Sigmoid colon (tissue), 7 donors: ENCODE measurements around the gene PTPDC1. TPM values are rescaled to one million over a fixed set of nuclear protein-coding genes. Genes with fewer than 3 reads are reported as not detected.
A peak's percentile ranks its signal among the peaks of the same experiment; 100 is the strongest.

ENCODE experiments used
- DNase-seq: peaks from one replicate; pipeline ENCODE4 v3.0.0-alpha.2; 2019
- H3K27ac ChIP-seq, 4 donors: fragments of 200-600 bp; sonication (generic); one replicate each; pipeline ENCODE4 v1.5.1; 2016 to 2019; ENCODE audit warnings: mild to moderate bottlenecking in 1 of 4
- H3K27me3 ChIP-seq, 3 donors: fragments of 200-600 bp; sonication (generic); one replicate each; pipeline ENCODE4 v1.5.1; 2019; ENCODE audit warnings: mild to moderate bottlenecking in 1 of 3
- H3K36me3 ChIP-seq, 4 donors: fragments of 200-600 bp; sonication (generic); one replicate each; pipeline ENCODE4 v1.5.1; 2016 to 2019
- H3K4me1 ChIP-seq, 4 donors: fragments of 200-600 bp; sonication (generic); one replicate each; pipeline ENCODE4 v1.5.1; 2017 to 2019
- H3K4me3 ChIP-seq, 4 donors: fragments of 200-600 bp; sonication (generic); one replicate each; pipeline ENCODE4 v1.5.1; 2017 to 2019; ENCODE audit warnings: mild to moderate bottlenecking in 2 of 4, moderate library complexity in 1 of 4
- H3K9me3 ChIP-seq, 4 donors: fragments of 200-600 bp in 3 of 4; sonication (generic) in 3 of 4; one replicate each; pipeline versions ENCODE4 v1.5.1 to v1.6.1; 2013 to 2019
- CTCF ChIP-seq, 4 experiments: fragments of 450-650 bp in 3 of 4; fragments of 200-600 bp in 1 of 4; IDR thresholded peaks; one replicate each; pipeline ENCODE4 v1.5.1; 2016 to 2019; ENCODE audit warnings: antibody characterized with exemption in 4 of 4, mild to moderate bottlenecking in 3 of 4, moderate library complexity in 2 of 4
- EP300 ChIP-seq, 4 donors: sonication (generic); formaldehyde crosslinking; IDR thresholded peaks; one replicate each; pipeline ENCODE4 v1.6.1; 2017; ENCODE audit warnings: antibody characterized with exemption in 4 of 4
- POLR2A ChIP-seq, 2 donors: fragments of 450-650 bp; IDR thresholded peaks; one replicate each; pipeline ENCODE4 v1.6.1; 2016; ENCODE audit warnings: antibody characterized with exemption in 2 of 2, mild to moderate bottlenecking in 2 of 2, moderate library complexity in 2 of 2
- POLR2AphosphoS5 ChIP-seq, 4 donors: sonication (generic); formaldehyde crosslinking; IDR thresholded peaks; one replicate each; pipeline ENCODE4 v1.6.1; 2017; ENCODE audit warnings: antibody characterized with exemption in 4 of 4
- WGBS, 2 donors: extraction: QIAGEN DNeasy Blood & Tissue Kit; methylation state at CpG; one replicate each; pipeline ENCODE4 v1.1.7; 2013; 5-methylcytosine and 5-hydroxymethylcytosine counted together
- intact Hi-C: fragments of 100-400 bp; cut with DNase I; formaldehyde crosslinking; loops from one replicate; pipeline ENCODE4 v1.15.1; 2023
- polyA plus RNA-seq, 3 donors: library from polyadenylated mRNA; stranded (reverse); fragments of 200-250 nt; gene quantifications; one replicate each; pipeline ENCODE4 v1.2.3, GENCODE V29; 2013
- total RNA-seq, 4 donors: library from RNA; depleted of rRNA; stranded (reverse); fragments of >200 nt; gene quantifications; one replicate each; pipeline ENCODE4 v1.1.0, GENCODE V29; 2016
- donor health status: healthy with polysubstance abuse.
- donor health status: Bipolar disorder and iron deficiency.
- donor health status: healthy.

PTPDC1 gene
- total and polyA plus RNA-seq, 7 donors = 2.1 to 16.3 (median 12.0) TPM

- Histone ChIP-seq H3K9me3 (no peaks in the 10 kb centered on the region), H3K27ac (peak overlapping the region; percentile 83 to 90 (median 88)), H3K27me3 (no peaks in the 10 kb centered on the region), H3K36me3 (no peaks in the 10 kb centered on the region), H3K4me1 (peaks cover 0 to 71% (median 61%) of the 10 kb centered on the region in 4 donors), H3K4me3 (no peak overlapping the region)
- intact Hi-C loops = loop anchor here (2.0 kb wide), 1 partner anchor 24 kb away; no protein-coding TSS in a partner anchor
- WGBS, 2 donors = 54 to 62% methylated on average over 4 of the region's 4 CpGs
- no peak for TF ChIP-seq CTCF (IDR thresholded peaks at IDR 0.05)
- TF ChIP-seq POLR2AphosphoS5 (IDR thresholded peaks at IDR 0.05) = no peak
- no peak for TF ChIP-seq EP300 (IDR thresholded peaks at IDR 0.05)
- TF ChIP-seq POLR2A (IDR thresholded peaks at IDR 0.05) = no peak
- DNase-seq = no peak
Measured at GRCh38 chr9:94140418-94140780, 56.1 kb downstream of the PTPDC1 start.

DNA sequence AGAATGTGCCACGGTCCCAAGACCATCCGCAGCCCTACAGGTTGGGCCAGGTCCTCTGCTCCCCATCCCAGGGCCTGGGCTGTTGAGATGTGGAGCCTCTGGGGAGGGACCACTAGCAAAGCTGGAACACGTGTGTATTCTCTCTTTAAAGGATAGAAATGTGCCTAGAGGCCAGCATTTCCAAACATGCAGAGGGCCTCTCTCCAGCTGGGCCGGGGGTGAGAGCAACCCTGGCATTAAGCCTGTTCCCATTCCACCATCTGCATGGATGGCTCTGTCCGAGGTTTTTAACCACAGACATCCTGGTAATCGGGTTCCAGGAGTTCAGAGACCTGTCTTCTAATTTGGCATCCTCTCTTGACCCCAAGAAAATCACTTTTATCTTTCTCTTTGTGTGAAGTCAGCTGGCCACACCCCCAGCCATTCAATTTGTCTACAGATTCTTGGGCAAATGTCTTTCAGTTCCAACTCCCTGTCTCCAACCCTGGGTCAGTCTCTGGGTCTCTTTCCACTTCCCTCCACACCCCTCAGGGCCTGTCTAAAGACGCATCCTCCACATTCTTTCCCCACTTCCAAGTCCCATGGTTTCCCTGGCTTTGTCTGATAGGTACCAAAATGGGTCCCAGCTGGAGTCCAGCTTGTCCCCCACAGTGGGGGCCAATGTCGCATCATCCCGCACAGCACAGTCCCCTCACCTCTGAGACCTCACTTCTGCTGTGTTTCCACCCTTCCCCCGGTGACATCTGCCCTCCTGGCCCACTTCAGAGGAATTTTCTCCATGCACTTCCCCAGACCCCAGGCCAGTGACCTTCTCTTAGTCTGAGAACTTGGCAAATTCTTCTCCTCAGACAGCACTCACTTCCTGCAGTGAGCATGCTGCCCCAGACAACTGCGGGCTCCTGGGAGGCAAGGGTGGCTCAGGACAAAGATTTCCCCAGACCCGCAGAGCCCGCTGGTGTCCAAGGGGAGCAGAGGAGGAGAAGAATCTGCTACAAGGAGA lies 56.8 kb downstream of the PTPDC1 start:
- Histone ChIP-seq H3K9me3 (no peaks in the 10 kb centered on the region), H3K27me3 (no peaks in the 10 kb centered on the region), H3K4me1 (peaks cover 0 to 65% (median 54%) of the 10 kb centered on the region in 4 donors), H3K4me3 (no peak overlapping the region), H3K27ac (peak overlapping the region; percentile 83 to 90 (median 88)), H3K36me3 (no peaks in the 10 kb centered on the region)
- 85 to 88% methylated on average over 13 of the region's 13 CpGs for WGBS, 2 donors
- intact Hi-C loops = loop anchor here (2.0 kb wide), 1 partner anchor 24 kb away; no protein-coding TSS in a partner anchor
- TF ChIP-seq CTCF (IDR thresholded peaks at IDR 0.05) (no peak), EP300 (IDR thresholded peaks at IDR 0.05) (no peak), POLR2AphosphoS5 (IDR thresholded peaks at IDR 0.05) (no peak), POLR2A (IDR thresholded peaks at IDR 0.05) (no peak)
- DNase-seq = no peak

GRCh38 chr9:94142353-94142752 lies 58.1 kb downstream of the PTPDC1 start:
- Histone ChIP-seq H3K9me3 (no peaks in the 10 kb centered on the region), H3K27me3 (no peaks in the 10 kb centered on the region), H3K36me3 (no peaks in the 10 kb centered on the region), H3K4me3 (no peak overlapping the region), H3K27ac (peak overlapping the region in 3 of 4 donors; percentile 83 to 89 (median 87)), H3K4me1 (peaks cover 0 to 60% (median 53%) of the 10 kb centered on the region in 4 donors)
- no peak for TF ChIP-seq POLR2AphosphoS5 (IDR thresholded peaks at IDR 0.05)
- whole genome bisulfite sequencing, 2 donors = 90 to 92% methylated on average over 5 of the region's 5 CpGs
- intact Hi-C loops = no loop called here
- DNase-seq = no peak

DNA sequence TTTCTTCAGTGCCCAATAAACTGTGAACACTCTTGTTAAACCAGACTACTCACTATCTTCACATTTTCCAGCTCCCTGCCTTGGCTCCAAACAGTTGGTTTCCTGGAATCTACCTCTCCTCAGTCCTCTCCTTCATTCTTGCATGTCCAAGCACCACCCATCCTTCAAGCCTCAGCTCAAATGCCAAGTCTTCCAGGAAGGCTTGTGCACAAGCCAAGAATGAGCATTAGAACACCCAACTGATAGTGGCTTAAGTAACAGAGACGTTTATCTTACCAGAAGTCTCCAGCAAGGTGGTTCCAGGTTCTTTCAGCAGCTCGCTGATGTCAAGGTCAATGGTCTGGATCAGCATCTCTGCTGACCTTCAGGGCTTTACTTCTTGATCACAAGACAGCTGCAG lies 60.1 kb downstream of the PTPDC1 start:
- WGBS, 2 donors = 71 to 83% methylated on average over 2 of the region's 2 CpGs
- peaks cover 0 to 46% (median 41%) of the 10 kb centered on the region in 4 donors for H3K4me1 ChIP-seq
- no peaks in the 10 kb centered on the region for H3K9me3 ChIP-seq
- H3K36me3 ChIP-seq = no peaks in the 10 kb centered on the region
- TF ChIP-seq EP300 (IDR thresholded peaks at IDR 0.05) = peak in 3 of 4 donors; percentile 23 to 65 (median 62)
- TF ChIP-seq CTCF (IDR thresholded peaks at IDR 0.05) = no peak
- TF ChIP-seq POLR2AphosphoS5 (IDR thresholded peaks at IDR 0.05) = peak in 3 of 4 donors; percentile 35 to 64 (median 48)
- H3K27ac ChIP-seq = peak overlapping the region; percentile 5 to 67 (median 37)
- no peaks in the 10 kb centered on the region for H3K27me3 ChIP-seq
- DNase-seq = no peak
- intact Hi-C loops = no loop called here
- no peak overlapping the region for H3K4me3 ChIP-seq

GRCh38 chr9:94145640-94146039 lies 61.4 kb downstream of the PTPDC1 start:
- Histone ChIP-seq H3K4me3 (no peak overlapping the region), H3K27ac (no peak overlapping the region), H3K9me3 (no peaks in the 10 kb centered on the region), H3K36me3 (no peaks in the 10 kb centered on the region), H3K27me3 (no peaks in the 10 kb centered on the region), H3K4me1 (peaks cover 0 to 36% (median 30%) of the 10 kb centered on the region in 4 donors)
- intact Hi-C loops = no loop called here
- TF ChIP-seq POLR2AphosphoS5 (IDR thresholded peaks at IDR 0.05) = no peak
- TF ChIP-seq POLR2A (IDR thresholded peaks at IDR 0.05) = no peak
- no peak for TF ChIP-seq EP300 (IDR thresholded peaks at IDR 0.05)
- no peak for TF ChIP-seq CTCF (IDR thresholded peaks at IDR 0.05)
- 68 to 75% methylated on average over 5 of the region's 5 CpGs for WGBS, 2 donors
- DNase-seq = no peak
